Spleen (tissue), 7 donors: ENCODE measurements around the gene ACSS3.

Experiments
- CTCF ChIP-seq, 11 experiments: fragments of 200-600 bp in 7 of 11; fragments of 450-650 bp in 4 of 11; sonication (generic) in 4 of 11; IDR thresholded peaks in 8 of 11; conservative IDR thresholded peaks in 3 of 11; 1 replicate in 7 of 11; 2 replicates in 4 of 11; pipeline versions ENCODE4 v1.4.0 to v1.8.0; 2016 to 2021; ENCODE audit warnings: antibody characterized with exemption in 11 of 11, inconsistent platforms in 4 of 11, mild to moderate bottlenecking in 1 of 11
- POLR2AphosphoS5 ChIP-seq, 3 donors: sonication (generic); formaldehyde crosslinking; IDR thresholded peaks; one replicate each; pipeline ENCODE4 v1.5.1; 2017; ENCODE audit warnings: antibody characterized with exemption in 3 of 3
- donor health status: DM: no; HTN: no; CAD: no; lungs with moderate emphysema.
- donor health status: DM: no; HTN: no; CAD: no.
- donor health status: DM: no; HTN: no; CAD: no.

- TF ChIP-seq CTCF (IDR thresholded peaks at IDR 0.05 in 8 of 11, conservative IDR thresholded peaks at IDR 0.05 in 3 of 11) (no peak), POLR2AphosphoS5 (IDR thresholded peaks at IDR 0.05) (no peak)
Observed at GRCh38 chr12:81270385-81270784, 192.5 kb downstream of the ACSS3 start.
